ENCODE data around the gene DNAJC3.

The DNAJC3 gene

DNA sequence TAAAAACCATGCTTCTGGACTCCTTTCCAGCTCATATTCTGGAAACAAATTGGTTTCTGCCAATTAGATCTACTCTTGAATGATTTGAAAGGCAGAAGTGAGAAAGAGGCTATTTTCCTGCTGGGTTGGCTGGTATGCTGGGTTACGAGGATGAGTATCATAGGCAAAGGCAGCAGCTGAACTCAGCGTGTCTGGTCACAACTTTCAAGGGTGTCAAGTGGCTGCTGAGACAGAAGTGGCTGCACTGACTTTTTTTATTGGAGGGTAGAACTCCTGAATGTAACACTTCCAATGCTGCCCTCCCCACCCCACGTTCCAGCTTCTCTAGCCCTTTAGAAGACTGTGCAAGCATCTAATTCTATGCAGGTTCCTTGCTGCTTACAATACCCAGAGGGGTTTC lies 24.1 kb upstream of the DNAJC3 start:
- DNase-seq (ENCODE audit: low read depth in 1 of 2, low spot score in 1 of 2), result no peak
- TF ChIP-seq POLR2AphosphoS5 (IDR thresholded peaks at IDR 0.05; ENCODE audit: low read depth) (no peak), GABPA (IDR thresholded peaks at IDR 0.05; ENCODE audit: low read depth) (no peak), SPI1 (IDR thresholded peaks at IDR 0.05; ENCODE audit: borderline replicate concordance, low read depth) (no peak)
- TF ChIP-seq, protein P1, sequence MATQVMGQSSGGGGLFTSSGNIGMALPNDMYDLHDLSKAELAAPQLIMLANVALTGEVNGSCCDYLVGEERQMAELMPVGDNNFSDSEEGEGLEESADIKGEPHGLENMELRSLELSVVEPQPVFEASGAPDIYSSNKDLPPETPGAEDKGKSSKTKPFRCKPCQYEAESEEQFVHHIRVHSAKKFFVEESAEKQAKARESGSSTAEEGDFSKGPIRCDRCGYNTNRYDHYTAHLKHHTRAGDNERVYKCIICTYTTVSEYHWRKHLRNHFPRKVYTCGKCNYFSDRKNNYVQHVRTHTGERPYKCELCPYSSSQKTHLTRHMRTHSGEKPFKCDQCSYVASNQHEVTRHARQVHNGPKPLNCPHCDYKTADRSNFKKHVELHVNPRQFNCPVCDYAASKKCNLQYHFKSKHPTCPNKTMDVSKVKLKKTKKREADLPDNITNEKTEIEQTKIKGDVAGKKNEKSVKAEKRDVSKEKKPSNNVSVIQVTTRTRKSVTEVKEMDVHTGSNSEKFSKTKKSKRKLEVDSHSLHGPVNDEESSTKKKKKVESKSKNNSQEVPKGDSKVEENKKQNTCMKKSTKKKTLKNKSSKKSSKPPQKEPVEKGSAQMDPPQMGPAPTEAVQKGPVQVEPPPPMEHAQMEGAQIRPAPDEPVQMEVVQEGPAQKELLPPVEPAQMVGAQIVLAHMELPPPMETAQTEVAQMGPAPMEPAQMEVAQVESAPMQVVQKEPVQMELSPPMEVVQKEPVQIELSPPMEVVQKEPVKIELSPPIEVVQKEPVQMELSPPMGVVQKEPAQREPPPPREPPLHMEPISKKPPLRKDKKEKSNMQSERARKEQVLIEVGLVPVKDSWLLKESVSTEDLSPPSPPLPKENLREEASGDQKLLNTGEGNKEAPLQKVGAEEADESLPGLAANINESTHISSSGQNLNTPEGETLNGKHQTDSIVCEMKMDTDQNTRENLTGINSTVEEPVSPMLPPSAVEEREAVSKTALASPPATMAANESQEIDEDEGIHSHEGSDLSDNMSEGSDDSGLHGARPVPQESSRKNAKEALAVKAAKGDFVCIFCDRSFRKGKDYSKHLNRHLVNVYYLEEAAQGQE (IDR thresholded peaks at IDR 0.05; ENCODE audit: insufficient replicate concordance, low read depth), result no peak
- TF ChIP-seq, protein P2, sequence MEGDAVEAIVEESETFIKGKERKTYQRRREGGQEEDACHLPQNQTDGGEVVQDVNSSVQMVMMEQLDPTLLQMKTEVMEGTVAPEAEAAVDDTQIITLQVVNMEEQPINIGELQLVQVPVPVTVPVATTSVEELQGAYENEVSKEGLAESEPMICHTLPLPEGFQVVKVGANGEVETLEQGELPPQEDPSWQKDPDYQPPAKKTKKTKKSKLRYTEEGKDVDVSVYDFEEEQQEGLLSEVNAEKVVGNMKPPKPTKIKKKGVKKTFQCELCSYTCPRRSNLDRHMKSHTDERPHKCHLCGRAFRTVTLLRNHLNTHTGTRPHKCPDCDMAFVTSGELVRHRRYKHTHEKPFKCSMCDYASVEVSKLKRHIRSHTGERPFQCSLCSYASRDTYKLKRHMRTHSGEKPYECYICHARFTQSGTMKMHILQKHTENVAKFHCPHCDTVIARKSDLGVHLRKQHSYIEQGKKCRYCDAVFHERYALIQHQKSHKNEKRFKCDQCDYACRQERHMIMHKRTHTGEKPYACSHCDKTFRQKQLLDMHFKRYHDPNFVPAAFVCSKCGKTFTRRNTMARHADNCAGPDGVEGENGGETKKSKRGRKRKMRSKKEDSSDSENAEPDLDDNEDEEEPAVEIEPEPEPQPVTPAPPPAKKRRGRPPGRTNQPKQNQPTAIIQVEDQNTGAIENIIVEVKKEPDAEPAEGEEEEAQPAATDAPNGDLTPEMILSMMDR (IDR thresholded peaks at IDR 0.05; ENCODE audit: insufficient read depth, low read length), result no peak
- Histone ChIP-seq H3K4me3 (replicated peaks; ENCODE audit: insufficient read depth, low read length) (no peak overlapping the region), H3K27me3 (ENCODE audit: insufficient read depth, poor library complexity, severe bottlenecking) (no peaks in the 10 kb centered on the region), H3K27ac (replicated peaks) (no peak overlapping the region)

DNA sequence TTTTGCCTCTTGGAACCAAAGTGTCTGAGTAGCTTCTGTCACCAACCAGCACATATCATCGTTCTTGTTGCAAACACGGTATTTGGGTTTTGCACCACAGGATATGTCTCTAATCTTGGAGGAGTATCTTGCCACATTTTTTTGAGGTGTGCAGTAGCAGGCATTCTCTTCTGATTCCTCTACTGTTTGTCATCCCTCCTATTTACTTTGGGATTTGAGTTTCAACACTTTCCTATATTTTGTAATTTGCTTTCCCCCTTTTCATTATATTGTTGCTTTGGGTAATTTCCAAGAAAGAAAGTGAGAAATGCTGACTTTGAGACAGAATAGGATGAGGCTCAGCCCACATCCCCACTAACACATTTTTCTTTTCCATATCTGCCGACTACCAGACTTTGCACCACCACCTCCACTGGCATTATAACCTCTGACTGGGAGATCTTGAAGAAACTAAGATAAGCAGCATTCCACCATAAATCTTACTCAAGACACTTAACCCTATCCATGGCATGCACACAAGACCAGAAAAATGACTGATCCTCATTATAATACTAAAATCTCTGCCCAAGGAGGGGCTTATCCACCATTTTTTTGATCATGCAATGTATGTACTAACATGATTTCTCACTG lies 20.4 kb upstream of the DNAJC3 start:
- Histone ChIP-seq H3K27me3 (ENCODE audit: insufficient read depth, poor library complexity, severe bottlenecking) (no peaks in the 10 kb centered on the region), H3K4me3 (replicated peaks; ENCODE audit: insufficient read depth, low read length) (no peak overlapping the region), H3K27ac (replicated peaks) (no peak overlapping the region)
- no peak for TF ChIP-seq SPI1 (IDR thresholded peaks at IDR 0.05; ENCODE audit: borderline replicate concordance, low read depth)
- TF ChIP-seq, protein P2 (IDR thresholded peaks at IDR 0.05; ENCODE audit: insufficient read depth, low read length), result no peak
- no peak for TF ChIP-seq GABPA (IDR thresholded peaks at IDR 0.05; ENCODE audit: low read depth)
- no peak for TF ChIP-seq POLR2AphosphoS5 (IDR thresholded peaks at IDR 0.05; ENCODE audit: low read depth)
- TF ChIP-seq, protein P1 (IDR thresholded peaks at IDR 0.05; ENCODE audit: insufficient replicate concordance, low read depth), result no peak
- no peak for DNase-seq (ENCODE audit: low read depth in 1 of 2, low spot score in 1 of 2)

DNA sequence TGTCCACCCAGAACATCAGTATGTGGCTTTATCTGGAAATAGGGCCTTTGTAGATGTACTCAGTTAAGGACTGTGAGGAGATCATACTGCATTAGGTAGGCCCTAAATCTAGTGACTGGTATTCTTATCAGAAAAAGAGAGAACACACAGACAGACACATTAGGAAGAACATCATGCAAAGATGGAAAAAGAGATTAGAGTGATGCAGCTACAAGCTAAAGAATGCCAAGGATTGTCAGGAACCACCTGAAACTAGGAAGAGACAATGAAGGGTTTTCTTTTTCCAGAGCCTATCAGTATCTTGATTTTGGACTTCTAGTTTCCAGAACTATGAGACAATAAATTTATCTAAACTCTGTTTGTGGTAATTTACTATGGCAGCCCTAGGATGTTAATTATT lies 17.4 kb upstream of the DNAJC3 start:
- H3K27me3 ChIP-seq (ENCODE audit: insufficient read depth, poor library complexity, severe bottlenecking), result no peaks in the 10 kb centered on the region
- no peak overlapping the region for H3K4me3 ChIP-seq (replicated peaks; ENCODE audit: insufficient read depth, low read length)
- H3K27ac ChIP-seq (replicated peaks), result no peak overlapping the region
- TF ChIP-seq POLR2AphosphoS5 (IDR thresholded peaks at IDR 0.05; ENCODE audit: low read depth), result no peak
- no peak for TF ChIP-seq GABPA (IDR thresholded peaks at IDR 0.05; ENCODE audit: low read depth)
- TF ChIP-seq SPI1 (IDR thresholded peaks at IDR 0.05; ENCODE audit: borderline replicate concordance, low read depth), result no peak
- TF ChIP-seq, protein P2 (IDR thresholded peaks at IDR 0.05; ENCODE audit: insufficient read depth, low read length), result no peak
- TF ChIP-seq, protein P1 (IDR thresholded peaks at IDR 0.05; ENCODE audit: insufficient replicate concordance, low read depth), result no peak
- no peak for DNase-seq (ENCODE audit: low read depth in 1 of 2, low spot score in 1 of 2)
